ENCODE measurements around the gene DNAH17. TPM values are rescaled to one million over a fixed set of nuclear protein-coding genes. Genes with fewer than 3 reads are reported as not detected.

DNAH17 gene
- total RNA-seq, 2 experiments from 2014 or later: 0.03 to 0.44 TPM

DNA sequence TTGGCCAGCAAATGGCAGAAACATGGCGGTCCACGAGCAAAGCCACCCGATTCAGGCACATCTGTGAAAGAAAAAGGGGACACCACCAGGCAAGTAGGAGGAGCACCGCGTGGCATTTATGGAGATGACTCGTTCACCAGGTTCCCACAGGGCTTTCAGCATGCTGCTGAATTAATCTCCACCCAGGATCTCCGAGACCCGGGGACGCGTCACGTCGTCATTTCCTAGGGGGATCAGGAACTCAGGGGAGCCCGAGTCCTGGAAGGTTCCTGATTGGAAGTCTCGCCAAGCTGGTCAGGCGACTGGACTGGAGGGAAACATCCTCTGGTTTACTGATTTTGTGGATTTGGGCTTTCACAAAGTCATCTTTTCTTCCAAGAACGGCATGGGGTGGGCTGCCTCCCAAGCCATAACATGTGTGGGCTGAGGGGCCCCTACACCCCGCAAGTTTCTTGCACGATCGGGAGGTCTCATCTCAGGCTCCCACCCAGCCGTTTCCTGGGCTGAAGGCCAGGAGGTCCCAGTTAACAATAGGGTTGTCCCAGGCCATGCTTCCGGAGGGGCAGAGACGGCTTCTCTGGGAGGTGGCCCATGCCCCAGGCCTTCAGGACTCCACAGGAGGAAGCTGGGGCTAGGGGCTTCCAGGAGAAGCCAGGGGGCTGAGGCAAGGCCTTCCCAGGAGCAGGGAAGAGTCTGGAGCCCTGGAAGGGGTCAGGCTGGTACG is 645 bp downstream of the DNAH17 start:
- H3K9me3 Mint-ChIP-seq: no peaks in the 10 kb centered on the region
- peaks cover 2% of the 10 kb centered on the region for H3K27me3 Mint-ChIP-seq
- H3K4me1 Mint-ChIP-seq: peaks cover 1% of the 10 kb centered on the region
- POLR2A ChIA-PET: no interaction called here
- DNase-seq: no peak
- no peak overlapping the region for H3K27ac Mint-ChIP-seq
- H3K4me3 Mint-ChIP-seq: no peak overlapping the region
- ATAC-seq (ENCODE audit: low read depth): no peak
- H3K36me3 Mint-ChIP-seq: no peaks in the 10 kb centered on the region

DNA sequence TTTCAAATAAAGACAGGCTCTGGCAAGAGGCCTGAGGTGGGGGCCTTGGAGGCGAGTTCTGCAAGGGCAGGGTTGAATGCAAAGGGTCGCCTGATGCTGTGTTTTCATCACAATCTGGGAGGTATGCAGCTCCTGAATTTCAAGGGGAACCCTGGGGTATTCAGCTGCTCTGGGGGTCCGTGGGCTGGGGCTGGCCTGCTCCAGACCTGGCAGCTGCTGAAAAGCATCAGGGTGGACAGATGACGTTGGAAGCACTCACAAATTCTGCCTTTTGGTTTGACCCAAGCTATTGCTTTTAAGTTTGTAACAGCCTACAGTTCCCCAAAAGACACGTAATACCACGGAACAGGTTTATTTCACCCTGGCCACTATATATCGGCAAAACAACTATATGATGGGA is 1.3 kb downstream of the DNAH17 start:
- DNase-seq (no peak), ATAC-seq (ENCODE audit: low read depth) (no peak)
- Mint-ChIP-seq H3K9me3 (no peaks in the 10 kb centered on the region), H3K4me1 (peaks cover 1% of the 10 kb centered on the region), H3K27me3 (no peaks in the 10 kb centered on the region), H3K4me3 (no peak overlapping the region), H3K36me3 (no peaks in the 10 kb centered on the region), H3K27ac (no peak overlapping the region)
- POLR2A ChIA-PET: no interaction called here

DNA sequence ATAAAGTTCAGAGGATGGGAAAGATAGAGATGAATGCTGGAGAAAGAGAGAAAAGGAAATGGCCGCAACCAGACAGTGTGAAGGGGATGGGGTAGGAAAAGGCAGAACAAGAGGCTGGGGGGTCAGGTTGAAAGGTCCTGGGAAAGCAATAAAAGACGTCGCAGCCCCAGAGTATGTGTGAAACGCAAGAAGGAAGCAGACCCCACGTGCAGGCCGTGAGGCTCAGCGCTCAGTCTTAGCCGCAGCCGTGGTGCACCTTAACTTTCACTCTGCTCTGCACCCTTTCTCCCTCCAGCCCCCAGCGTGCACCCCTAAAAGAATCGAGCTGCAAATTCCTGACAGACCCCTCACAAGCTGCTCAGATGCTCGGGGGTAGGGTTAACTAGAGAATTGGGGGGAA is 1.9 kb downstream of the DNAH17 start:
- ATAC-seq (ENCODE audit: low read depth): no peak
- Mint-ChIP-seq H3K4me3 (no peak overlapping the region), H3K36me3 (no peaks in the 10 kb centered on the region), H3K27ac (no peak overlapping the region), H3K27me3 (no peaks in the 10 kb centered on the region), H3K9me3 (no peaks in the 10 kb centered on the region), H3K4me1 (peaks cover 1% of the 10 kb centered on the region)
- POLR2A ChIA-PET: no interaction called here
- no peak for DNase-seq

DNA sequence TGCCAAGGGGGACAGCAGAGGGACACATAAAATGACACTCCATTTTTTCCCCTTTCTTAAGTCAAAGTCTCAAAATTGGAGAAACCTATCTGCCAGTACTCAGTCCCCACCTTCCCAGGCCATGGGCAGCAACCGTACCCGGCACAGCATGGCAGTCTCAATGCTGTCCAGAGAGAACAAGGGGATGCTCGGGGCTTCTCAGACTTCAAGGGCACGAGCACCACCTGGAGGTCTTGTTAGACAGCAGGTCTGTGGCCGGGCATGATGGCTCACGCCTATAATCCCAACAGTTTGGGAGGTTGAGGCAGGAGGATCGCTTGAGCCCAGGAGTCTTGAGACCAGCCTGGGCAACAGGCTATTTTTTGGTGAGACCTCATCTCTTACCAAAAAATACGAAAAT is 3.2 kb downstream of the DNAH17 start:
- no peaks in the 10 kb centered on the region for H3K27me3 Mint-ChIP-seq
- no peak for DNase-seq
- H3K9me3 Mint-ChIP-seq: no peaks in the 10 kb centered on the region
- no peak for ATAC-seq (ENCODE audit: low read depth)
- POLR2A ChIA-PET: no interaction called here
- H3K36me3 Mint-ChIP-seq: no peaks in the 10 kb centered on the region
- H3K4me3 Mint-ChIP-seq: no peak overlapping the region
- peaks cover 1% of the 10 kb centered on the region for H3K4me1 Mint-ChIP-seq
- H3K27ac Mint-ChIP-seq: no peak overlapping the region

DNA sequence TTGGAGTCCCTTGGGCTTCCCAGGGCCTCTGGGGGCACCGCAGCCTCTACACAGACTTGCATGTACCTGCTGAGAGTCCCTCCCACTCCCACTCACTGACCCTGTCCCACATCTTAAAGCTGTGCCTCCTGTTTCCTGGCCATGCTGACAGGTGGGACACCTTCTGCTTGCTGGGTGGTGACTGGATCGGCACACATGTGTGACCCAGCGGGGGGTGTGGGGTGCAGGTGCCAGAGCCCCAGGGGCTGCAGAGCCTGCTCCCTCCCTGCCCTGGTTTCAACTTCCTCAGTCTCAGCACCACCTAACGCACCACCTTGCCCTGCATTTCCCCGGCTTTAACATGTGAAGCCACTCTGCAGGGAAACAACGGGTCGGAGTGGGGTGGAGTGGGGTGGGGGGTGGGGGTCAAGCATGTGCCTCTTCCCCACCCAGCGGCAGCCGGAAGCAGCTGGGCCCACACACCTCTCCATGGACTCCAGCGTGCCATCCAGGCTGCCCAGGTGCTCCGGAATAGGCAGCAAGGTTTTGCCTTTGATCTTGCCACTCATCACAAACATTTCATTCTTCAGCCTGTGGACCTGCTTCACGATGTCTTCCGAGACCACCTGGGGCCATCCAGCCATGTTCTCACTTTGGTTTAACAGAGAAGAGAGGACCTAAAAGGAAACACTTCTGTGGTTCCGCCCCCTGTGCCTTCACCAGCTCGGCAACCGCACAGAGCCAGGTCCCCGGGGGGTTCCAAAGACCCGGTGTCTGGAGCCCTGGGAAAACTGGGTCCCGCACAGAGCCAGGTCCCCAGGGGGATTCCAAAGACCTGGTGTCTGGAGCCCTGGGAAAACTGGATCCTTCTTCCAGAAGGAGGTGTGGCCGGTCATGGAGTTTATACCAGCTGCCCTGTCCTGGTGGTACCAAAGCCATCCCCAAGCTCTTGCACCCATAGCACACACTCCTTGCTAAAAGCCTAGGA is 4.7 kb downstream of the DNAH17 start:
- no peak for ATAC-seq (ENCODE audit: low read depth)
- H3K9me3 Mint-ChIP-seq: no peaks in the 10 kb centered on the region
- H3K4me1 Mint-ChIP-seq: peaks cover 1% of the 10 kb centered on the region
- H3K27ac Mint-ChIP-seq: no peak overlapping the region
- H3K27me3 Mint-ChIP-seq: no peaks in the 10 kb centered on the region
- no peak overlapping the region for H3K4me3 Mint-ChIP-seq
- POLR2A ChIA-PET: no interaction called here
- no peaks in the 10 kb centered on the region for H3K36me3 Mint-ChIP-seq
- no peak for DNase-seq

DNA sequence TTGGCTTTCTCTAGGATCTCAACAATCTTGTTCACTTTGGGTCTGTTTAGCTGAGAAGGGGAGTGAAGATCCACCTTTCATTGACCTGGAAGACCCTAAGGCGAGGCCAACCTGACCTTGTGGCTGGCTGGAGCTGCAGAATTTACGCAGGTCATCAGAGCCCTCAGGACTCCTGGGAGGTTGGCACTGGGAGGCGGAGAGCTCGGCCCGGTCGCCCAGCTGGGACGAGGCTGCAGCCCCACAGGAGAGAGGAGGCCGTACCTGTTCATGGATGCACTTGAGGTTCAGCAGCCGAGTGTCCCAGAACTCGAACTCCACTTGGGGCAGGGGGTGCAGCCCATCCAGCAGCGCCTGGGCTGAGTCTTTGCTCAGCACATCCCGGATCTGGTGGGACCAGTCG is 5.9 kb downstream of the DNAH17 start:
- no peak overlapping the region for H3K4me3 Mint-ChIP-seq
- POLR2A ChIA-PET: no interaction called here

DNA sequence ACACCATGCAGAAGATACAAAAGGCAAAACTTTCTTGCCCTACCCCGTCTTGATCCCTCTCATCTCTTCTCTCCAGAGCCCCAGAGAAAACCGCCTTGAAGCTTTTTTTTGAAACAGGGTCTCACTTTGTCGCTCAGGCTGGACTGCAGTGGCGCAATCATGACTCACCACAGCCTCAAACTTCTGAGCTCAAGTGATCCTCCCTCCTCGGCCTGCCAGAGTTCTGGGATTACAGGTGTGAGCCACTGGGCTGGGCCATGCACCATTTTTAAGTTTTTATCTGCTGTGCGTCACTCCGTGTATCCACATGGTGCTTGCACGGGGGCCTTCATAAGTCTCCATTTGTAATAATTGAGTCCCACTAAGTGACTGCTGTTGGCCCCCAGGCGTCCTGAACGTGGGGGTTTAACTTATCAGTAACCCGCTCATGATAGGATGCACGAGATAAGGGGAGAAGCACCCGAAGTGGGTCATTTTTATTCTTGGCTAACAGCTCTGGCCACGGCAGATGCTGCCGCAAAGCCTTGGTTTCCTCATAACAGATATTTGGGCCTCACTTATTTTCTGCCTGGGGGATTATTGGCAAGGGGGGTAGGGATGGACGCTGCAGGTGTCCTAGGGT is 8.6 kb downstream of the DNAH17 start:
- no peak overlapping the region for H3K27ac Mint-ChIP-seq
- H3K36me3 Mint-ChIP-seq: no peaks in the 10 kb centered on the region
- H3K27me3 Mint-ChIP-seq: peaks cover 3% of the 10 kb centered on the region
- DNase-seq (no peak), ATAC-seq (ENCODE audit: low read depth) (no peak)
- H3K9me3 Mint-ChIP-seq: no peaks in the 10 kb centered on the region
- H3K4me3 Mint-ChIP-seq: no peak overlapping the region
- H3K4me1 Mint-ChIP-seq: peaks cover 1% of the 10 kb centered on the region
- POLR2A ChIA-PET: no interaction called here

More for the DNA sequence above, 5.9 kb downstream of the DNAH17 start:
- Mint-ChIP-seq H3K27ac (no peak overlapping the region), H3K9me3 (no peaks in the 10 kb centered on the region), H3K36me3 (no peaks in the 10 kb centered on the region), H3K4me1 (peaks cover 1% of the 10 kb centered on the region), H3K27me3 (no peaks in the 10 kb centered on the region)
- DNase-seq: no peak
- ATAC-seq (ENCODE audit: low read depth): no peak

DNA sequence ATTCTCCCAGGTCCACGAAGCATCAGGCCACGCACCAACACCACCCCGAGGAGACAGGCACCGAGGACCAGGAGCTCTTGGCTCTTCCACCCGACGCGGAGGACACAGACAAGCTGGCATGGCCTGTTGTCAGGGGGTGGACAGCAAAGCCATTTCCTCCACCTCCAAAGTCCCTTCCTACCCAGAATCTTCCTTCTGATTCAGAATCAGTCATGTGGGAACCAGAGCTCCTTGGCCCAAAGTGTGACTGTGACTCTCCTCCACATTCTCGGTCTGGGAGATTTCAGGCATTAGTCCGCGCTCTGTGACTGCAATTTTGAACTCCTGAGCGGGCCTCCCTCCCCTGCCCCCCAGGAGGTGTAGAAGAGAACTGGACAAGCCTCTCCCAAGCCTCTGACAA is 9.2 kb downstream of the DNAH17 start:
- Mint-ChIP-seq H3K4me1 (peaks cover 1% of the 10 kb centered on the region), H3K4me3 (no peak overlapping the region), H3K36me3 (no peaks in the 10 kb centered on the region), H3K27me3 (peaks cover 3% of the 10 kb centered on the region), H3K9me3 (no peaks in the 10 kb centered on the region), H3K27ac (no peak overlapping the region)
- POLR2A ChIA-PET: no interaction called here
- no peak for ATAC-seq (ENCODE audit: low read depth)
- DNase-seq: no peak

DNA sequence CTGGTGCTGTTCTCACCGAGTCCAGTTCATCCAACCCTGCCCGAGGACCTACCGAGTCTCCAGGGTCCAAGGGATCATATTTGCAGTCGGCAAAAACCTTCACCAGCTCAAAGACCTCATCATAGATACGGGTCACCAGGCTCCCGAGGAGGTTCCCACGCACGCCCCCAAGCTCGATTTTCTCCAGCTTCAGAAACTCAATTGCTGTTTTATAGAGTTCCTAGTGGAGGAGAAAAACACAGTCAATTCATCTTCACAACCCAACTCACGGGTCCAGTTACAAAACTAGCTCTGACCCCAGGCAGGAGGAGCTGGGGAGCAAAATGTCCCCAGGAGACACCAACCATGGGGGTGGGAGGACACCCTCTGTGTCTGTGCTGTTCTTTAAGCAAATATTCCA is 10.2 kb downstream of the DNAH17 start:
- Mint-ChIP-seq H3K4me1 (no peaks in the 10 kb centered on the region), H3K36me3 (no peaks in the 10 kb centered on the region), H3K27ac (no peak overlapping the region), H3K27me3 (peaks cover 8% of the 10 kb centered on the region), H3K9me3 (no peaks in the 10 kb centered on the region), H3K4me3 (no peak overlapping the region)
- DNase-seq (no peak), ATAC-seq (ENCODE audit: low read depth) (no peak)
- POLR2A ChIA-PET: no interaction called here

DNA sequence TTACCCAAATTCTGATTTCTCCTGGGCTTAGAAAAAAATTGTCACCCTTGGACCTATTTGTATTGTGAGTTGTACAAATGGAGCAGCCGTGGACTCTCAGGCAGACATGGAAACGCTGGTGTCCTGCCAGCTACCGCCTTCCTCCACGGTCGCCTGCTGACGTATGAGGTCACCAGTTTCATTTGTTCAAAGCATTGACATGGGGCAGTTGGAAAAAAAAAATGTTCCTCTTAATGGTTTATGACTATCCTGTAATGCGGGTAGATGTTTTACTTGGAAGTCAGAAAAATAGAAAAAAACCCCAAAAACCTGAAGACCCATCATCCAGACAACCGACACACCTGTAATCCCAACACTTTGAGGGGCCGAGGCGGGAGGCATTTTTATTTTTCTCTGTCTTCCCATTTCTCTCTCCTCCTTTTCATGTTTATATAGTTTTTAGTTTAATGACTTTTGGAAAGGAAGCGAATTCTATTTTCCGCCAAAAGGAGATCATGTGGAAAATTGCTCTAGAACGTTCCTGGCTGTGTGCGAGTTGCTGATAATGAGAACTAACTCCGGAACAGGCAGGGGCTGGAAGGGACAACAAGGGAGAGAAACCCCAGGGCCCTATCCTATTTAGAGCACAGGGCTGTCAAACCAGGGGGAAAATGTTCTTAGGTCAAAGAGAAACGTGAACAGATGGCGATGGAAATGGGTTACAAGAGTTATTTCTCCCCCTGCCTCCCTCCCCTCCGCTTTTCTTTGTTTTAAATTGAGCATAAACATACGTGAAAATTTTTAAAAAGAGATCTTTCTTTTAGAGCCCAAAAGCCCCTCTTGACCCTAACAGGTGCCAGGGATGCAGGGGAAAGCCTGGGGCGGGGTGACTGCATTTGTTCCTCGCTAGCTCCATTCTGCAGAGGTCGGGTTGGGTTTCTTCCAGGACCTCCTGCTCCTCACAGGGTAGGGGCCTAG is 13.7 kb downstream of the DNAH17 start:
- Mint-ChIP-seq H3K9me3 (no peaks in the 10 kb centered on the region), H3K36me3 (no peaks in the 10 kb centered on the region), H3K4me1 (no peaks in the 10 kb centered on the region), H3K27ac (no peak overlapping the region), H3K4me3 (no peak overlapping the region), H3K27me3 (peaks cover 8% of the 10 kb centered on the region)
- no peak for ATAC-seq (ENCODE audit: low read depth)
- POLR2A ChIA-PET: no interaction called here
- no peak for DNase-seq

DNA sequence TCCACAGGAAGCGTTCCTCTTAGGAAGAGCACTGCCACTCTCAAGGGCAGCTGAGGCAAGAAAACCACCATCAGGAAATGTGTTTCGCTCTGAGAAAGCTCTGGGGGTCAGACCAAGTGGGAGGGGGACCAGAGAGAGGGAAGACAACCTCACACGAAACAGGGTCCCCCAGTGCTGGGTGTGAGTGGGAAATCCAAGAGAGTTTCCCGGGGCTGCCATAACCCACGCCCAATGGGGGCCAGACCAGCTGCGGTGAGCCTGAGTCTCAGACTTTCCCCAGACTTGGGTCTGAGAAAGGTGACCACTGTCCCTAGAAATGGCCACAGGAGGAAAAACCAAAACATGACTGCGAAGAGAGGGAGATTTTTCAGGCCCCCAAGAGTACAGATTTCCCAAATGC is 14.5 kb downstream of the DNAH17 start:
- no peak for DNase-seq
- no peaks in the 10 kb centered on the region for H3K4me1 Mint-ChIP-seq
- H3K9me3 Mint-ChIP-seq: no peaks in the 10 kb centered on the region
- H3K27ac Mint-ChIP-seq: no peak overlapping the region
- no peak overlapping the region for H3K4me3 Mint-ChIP-seq
- peaks cover 8% of the 10 kb centered on the region for H3K27me3 Mint-ChIP-seq
- ATAC-seq (ENCODE audit: low read depth): no peak
- POLR2A ChIA-PET: no interaction called here
- no peaks in the 10 kb centered on the region for H3K36me3 Mint-ChIP-seq

DNA sequence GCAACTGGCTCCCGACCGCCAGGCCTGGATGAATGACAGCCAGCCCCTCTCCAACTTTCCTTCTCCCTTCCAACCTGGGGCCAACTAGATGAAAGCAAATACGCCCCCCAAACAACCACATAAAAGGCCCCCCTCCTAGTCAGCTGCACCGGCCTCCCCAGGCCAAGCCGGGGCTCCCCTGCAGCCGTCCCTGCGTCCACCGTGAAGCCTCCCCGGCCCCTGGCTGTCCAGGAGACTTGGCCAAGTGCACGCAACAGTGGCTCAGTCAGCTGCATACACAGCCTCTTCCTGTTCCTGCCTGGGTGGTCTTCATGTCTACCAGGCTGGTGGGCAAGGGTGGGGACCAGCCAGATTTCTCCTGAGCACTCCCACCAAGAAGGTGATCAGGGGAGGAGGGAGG is 16.0 kb downstream of the DNAH17 start:
- H3K36me3 Mint-ChIP-seq: no peaks in the 10 kb centered on the region
- no peak for ATAC-seq (ENCODE audit: low read depth)
- no peak overlapping the region for H3K27ac Mint-ChIP-seq
- POLR2A ChIA-PET: no interaction called here
- no peaks in the 10 kb centered on the region for H3K9me3 Mint-ChIP-seq
- H3K4me1 Mint-ChIP-seq: no peaks in the 10 kb centered on the region
- no peak overlapping the region for H3K4me3 Mint-ChIP-seq
- H3K27me3 Mint-ChIP-seq: peaks cover 14% of the 10 kb centered on the region
- DNase-seq: no peak

DNA sequence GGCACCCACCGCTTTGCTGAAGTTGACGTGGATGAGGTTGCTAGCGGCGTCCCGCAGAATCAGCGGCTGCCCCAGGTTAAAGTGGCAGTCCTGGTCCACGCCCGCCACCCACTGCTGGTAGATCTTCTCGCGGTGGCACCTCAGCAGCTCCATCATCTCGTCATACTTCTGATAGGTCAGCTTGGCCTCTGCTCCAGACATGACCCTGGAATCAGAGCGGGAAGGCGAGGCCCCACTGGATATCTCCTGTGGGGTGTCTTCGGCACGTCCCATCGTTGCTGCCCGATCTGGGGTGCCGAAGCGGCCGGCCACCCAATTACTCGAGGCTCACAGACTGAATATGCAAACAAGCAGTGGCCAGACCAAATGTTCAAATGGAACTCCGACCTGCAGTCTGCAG is 16.5 kb downstream of the DNAH17 start:
- H3K36me3 Mint-ChIP-seq: no peaks in the 10 kb centered on the region
- peaks cover 14% of the 10 kb centered on the region for H3K27me3 Mint-ChIP-seq
- H3K4me3 Mint-ChIP-seq: no peak overlapping the region
- H3K9me3 Mint-ChIP-seq: no peaks in the 10 kb centered on the region
- H3K4me1 Mint-ChIP-seq: no peaks in the 10 kb centered on the region
- no peak for ATAC-seq (ENCODE audit: low read depth)
- POLR2A ChIA-PET: no interaction called here
- DNase-seq: no peak
- H3K27ac Mint-ChIP-seq: no peak overlapping the region
